ENCODE results near the gene CMC2.

The CMC2 gene

DNA sequence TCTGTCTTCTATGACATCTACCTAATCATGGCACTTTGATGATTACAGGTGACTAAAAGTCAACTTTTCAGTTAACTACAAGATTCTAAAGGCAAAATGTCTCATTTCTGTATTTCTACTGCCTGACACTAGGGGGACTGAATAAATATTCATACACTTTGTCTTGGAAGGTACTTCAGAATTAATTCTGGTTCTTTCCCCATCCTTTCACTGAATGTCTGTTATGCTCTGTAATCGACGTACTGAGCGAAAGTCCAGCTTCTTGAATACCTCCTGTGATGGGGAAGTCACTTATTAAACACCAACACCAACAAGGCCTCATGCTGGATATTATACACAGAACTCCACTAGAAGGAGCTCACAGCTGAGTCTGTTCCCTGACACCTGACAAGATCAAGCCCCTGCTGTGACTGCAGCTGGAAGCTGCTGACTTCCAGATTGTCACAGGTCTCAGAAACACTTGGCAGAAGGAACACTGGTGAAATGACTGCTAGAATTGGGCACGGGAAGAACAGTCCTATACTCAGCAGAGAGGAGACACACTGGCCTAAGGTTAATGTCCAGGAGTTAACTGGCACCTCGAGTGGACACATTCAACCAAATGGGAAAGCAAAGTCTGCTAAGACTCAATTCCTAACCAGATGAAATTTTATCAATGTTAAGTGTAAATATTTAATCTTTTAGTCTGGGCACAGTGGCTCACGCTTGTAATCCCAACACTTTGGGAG lies 31.9 kb downstream of the CMC2 start:
- DNase-seq (ENCODE audit: low read depth): no peak

- no peak for DNase-seq (ENCODE audit: low read depth)
Measured at GRCh38 chr16:80973991-80974390, 32.7 kb downstream of the CMC2 start.

DNA sequence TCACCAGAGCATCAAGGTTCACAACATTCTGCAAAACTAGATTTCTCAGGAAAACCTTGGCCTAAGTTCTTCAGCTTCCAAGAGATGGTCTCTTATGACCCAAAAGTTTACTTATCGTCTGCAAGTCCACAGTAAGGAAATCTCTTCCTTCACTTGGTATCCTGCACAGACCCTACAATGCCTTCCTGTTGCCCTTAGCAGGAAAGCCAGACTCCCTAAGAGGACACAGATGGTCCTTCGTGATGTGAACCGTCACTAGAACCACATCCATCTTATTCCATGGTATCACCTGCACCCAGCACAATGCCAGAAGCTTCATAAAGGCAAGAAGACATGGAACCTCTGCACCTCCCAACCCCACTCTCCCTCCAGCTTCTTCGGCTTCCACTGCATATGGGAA lies 34.1 kb downstream of the CMC2 start:
- DNase-seq (ENCODE audit: low read depth): no peak

GRCh38 chr16:80971819-80972218 lies 34.9 kb downstream of the CMC2 start:
- no peak for DNase-seq (ENCODE audit: low read depth)

GRCh38 chr16:80969114-80969484 lies 37.6 kb downstream of the CMC2 start:
- no peak for DNase-seq (ENCODE audit: low read depth)

DNA sequence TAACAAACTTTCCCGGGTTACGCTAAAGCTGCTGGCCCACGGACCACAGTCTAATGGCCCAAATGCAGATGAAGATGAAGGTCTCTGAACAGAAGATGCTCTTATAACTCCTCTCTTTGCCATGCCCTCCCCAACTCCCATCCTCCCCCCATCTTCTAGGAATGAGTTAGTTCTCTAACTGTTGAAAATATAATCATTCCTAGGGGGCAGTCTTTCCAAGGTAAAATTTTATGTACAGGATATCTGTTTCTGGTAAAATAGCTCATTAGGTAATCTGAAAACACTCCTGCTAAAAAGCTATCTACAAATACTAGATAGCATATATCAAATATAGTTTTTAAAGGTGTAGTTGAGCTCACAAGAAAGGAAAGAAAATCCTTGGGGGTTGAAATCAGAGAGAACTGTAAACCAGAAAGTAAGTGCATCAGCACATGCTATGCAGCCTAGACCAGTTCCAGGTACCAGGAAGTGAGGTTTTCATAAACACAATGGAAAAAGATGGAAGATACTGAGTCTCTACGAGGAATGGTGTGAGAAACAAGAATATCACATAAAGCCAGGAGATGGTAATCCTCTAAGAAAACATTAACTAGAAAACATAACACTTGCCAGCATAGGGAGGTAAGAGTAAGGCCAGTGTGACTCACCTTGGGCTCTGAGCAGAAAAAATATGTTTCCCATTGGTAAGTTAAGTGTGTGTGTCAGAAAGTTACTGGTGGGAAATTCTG lies 38.1 kb downstream of the CMC2 start:
- DNase-seq (ENCODE audit: low read depth): peak; percentile 41

DNA sequence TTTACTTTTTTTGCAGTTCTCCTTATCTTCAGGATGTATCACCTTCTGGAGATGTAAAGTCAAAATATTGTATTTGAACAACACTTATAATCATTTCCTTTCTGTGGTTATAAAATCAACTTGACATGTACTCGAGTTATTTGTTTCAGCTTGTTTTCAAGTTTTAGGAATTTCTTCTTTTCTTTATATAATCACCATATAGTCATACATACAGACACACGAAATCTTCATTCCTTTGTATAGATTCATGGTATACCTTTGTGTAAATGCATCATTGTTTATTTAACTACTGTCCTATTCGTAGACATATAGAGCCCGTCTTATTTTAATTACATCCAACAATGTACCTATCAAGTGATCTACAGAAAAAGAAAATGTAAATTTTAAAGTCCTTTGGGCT lies 40.1 kb downstream of the CMC2 start:
- DNase-seq (ENCODE audit: low read depth): no peak

DNA sequence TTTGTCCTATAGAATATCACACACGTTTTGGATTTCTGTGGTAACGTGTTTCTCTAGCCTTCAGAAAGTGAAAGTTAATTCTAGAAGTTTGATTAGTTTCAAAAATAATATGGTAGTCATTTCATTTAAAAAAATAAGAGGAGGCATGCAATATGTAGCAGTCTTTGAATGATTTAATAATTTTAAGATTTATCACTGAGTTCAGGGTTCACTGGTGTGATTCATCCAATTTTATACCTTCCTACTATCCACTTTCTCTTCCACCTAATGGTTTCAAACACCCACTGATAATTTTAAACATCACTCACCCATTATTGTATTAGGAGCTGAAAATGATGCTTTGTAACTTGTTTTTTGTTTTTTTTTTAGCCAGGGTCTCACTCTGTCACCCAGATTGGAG lies 42.3 kb downstream of the CMC2 start:
- no peak for DNase-seq (ENCODE audit: low read depth)

DNA sequence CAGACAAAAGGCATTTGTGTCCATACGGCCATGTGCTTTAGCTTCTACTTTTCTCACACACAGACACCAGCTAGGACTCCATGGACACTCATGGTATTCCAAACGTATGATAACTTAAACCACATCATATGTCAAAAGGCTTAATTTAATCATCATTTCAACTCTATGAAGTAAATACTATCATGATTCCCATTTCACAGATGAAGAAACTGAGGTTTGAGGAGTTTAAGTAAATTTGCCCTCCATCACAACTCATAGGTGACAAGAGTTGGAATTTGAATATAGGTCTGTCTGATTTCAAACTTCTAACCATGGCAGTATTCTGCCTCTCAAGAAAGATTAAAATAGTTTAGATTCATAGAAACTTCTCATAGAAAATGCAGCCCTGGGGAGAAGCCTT lies 43.8 kb downstream of the CMC2 start:
- no peak for DNase-seq (ENCODE audit: low read depth)

DNA sequence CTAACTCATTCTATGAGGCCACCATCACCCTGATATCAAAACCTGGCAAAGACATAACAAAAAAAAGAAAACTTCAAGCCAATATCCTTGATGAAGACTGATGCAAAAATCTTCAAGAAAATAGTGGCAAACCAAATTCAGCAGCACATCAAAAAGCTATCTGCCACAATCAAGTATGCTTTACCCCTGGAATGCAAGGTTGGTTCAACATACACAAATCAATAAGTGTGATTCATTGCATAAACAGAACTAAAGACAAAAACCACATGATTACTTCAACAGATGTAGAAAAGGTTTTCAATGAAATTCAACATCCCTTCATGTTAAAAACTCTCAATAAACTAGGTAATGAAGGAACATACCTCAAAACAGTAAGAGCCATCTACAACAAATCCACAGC lies 48.4 kb downstream of the CMC2 start:
- no peak for DNase-seq (ENCODE audit: low read depth)

GRCh38 chr16:80954985-80955384 lies 51.7 kb downstream of the CMC2 start:
- no peak for DNase-seq (ENCODE audit: low read depth)

GRCh38 chr16:80948886-80949493 lies 57.7 kb downstream of the CMC2 start:
- DNase-seq (ENCODE audit: low read depth): no peak

DNA sequence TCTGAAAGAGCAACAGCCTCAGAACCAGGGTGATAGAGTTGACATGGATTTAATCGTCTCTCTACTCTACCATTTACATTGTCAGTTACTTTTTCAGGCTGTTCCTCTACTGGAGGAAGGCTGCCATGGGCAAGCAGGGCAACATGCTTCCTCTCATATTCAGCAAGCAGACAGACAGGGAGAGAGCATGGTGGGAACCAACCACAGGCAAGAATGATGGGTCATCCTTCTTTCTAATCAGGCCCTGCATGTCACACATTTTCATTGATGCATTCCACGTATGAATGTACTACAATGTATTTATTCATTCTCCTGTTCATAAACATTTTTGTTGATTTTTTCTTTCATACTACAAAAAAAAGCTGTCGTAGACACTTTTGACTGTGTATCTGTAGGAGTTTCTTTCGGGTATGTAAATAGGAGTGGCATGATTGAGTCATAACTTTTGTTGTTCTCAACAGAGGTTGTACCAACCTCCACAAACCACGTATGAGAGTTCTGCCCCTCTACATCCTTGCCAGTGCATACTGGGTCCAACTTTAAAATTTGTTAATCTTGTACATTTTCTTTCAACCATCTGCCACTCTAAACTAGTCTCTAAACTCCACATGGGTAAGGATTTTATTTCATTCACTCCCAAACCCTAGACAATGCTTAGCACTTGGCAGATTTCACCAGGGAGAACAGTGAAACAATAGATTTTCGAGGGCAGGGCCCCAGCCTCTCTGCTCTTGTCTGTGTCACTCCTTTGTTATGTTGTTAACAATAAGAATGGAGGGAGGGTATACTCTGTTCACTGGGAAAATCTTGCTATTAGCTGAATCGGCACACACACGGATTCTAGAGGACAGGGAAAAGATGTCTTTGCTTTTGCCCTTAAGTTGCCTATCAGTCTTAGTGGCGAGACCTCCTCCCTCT lies 58.7 kb downstream of the CMC2 start:
- DNase-seq (ENCODE audit: low read depth): no peak

GRCh38 chr16:80947239-80947638 lies 59.4 kb downstream of the CMC2 start:
- DNase-seq (ENCODE audit: low read depth): no peak

DNA sequence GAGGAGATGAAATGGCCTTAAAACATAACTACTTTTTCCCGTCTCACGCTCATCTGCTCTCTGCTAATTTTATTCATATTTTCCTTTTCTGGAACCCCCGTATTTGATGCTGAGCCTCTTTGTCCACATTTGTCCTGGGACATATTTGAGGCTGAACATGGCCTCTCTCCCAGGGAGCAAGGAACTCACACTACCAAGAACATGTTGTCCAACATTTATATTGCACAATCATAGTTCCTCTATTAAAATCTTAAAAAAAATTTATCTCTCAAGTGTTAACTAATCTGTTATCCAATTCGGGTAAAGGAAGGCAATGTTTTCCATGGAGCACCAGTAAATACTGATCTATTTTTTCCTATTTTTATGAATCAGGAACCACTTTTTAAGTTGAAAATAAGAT lies 60.2 kb downstream of the CMC2 start:
- DNase-seq (ENCODE audit: low read depth): no peak

- no peak for DNase-seq (ENCODE audit: low read depth)
Measured at GRCh38 chr16:80940069-80940856, 66.4 kb downstream of the CMC2 start.

DNA sequence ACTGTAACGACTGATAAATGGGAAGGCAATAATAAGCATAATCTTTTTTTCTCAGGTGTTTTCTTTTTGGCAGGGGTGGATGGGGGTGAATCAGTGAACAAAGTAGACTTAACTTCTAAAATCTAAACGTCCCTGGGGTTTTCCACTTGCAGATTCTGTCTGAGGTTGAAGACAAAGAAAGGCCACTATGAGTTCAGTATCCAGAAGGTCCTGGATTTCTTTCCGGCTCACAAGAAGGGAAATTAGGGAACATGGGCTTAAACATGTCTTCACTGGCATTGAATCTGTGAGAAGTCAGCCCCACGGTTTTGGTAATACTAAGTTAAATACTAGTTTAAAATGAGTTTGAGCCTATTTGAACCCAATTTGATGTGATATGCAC lies 67.8 kb downstream of the CMC2 start:
- DNase-seq (ENCODE audit: low read depth): no peak

GRCh38 chr16:80938004-80938878 lies 68.4 kb downstream of the CMC2 start:
- DNase-seq (ENCODE audit: low read depth): peak; percentile 95

- no peak for DNase-seq (ENCODE audit: low read depth)
Measured at GRCh38 chr16:80936410-80936809, 70.3 kb downstream of the CMC2 start.

DNA sequence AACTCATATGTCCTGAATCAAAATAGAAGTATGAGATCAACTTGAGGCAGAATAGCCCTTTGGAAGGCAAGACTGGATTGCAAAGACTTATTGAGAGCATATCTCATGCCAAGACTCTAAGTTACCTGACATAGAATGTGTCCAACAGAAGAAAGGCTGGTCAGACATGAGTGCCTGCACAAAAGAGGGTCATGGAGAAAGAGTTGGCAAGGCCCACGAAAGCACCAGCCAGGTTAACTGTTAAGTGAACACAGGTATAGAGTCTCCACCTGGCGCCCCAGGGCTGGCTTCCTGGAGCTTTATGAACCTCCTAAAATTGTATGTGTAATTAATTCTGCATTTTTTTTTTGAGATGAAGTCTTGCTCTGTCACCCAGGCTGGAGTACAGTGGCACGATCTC lies 71.0 kb downstream of the CMC2 start:
- DNase-seq (ENCODE audit: low read depth): no peak

- DNase-seq (ENCODE audit: low read depth): no peak
Measured at GRCh38 chr16:80932708-80933095, 74.0 kb downstream of the CMC2 start.

All from non-pigmented ciliary epithelial cell (primary cell).